Vagina (tissue), 2 donors: ENCODE results near the gene SERPINB2. TPM values are rescaled to one million over a fixed set of nuclear protein-coding genes. Genes with fewer than 3 reads are reported as not detected.

Experiments
- DNase-seq, 2 donors: peaks; one replicate each; pipeline ENCODE4 v3.0.0-alpha.2; 2017; ENCODE audit errors: extremely low spot score in 2 of 2
- H3K27ac ChIP-seq: fragments of 200-600 bp; sonication (generic); one replicate; pipeline ENCODE4 v1.5.1; 2019
- H3K27me3 ChIP-seq: fragments of 200-600 bp; sonication (generic); one replicate; pipeline ENCODE4 v1.5.1; 2019
- H3K36me3 ChIP-seq, 2 donors: fragments of 200-600 bp; sonication (generic); one replicate each; pipeline ENCODE4 v1.5.1; 2017 to 2019
- H3K4me1 ChIP-seq: fragments of 200-600 bp; sonication (generic); one replicate; pipeline ENCODE4 v1.5.1; 2019
- H3K4me3 ChIP-seq, 2 donors: fragments of 200-600 bp; sonication (generic); 1 replicate in 1 of 2; 2 replicates in 1 of 2; pipeline ENCODE4 v1.5.1; 2016 to 2019
- H3K9me3 ChIP-seq: fragments of 200-600 bp; sonication (generic); one replicate; pipeline ENCODE4 v1.5.1; 2019
- POLR2A ChIP-seq, 2 donors: fragments of 450-650 bp; IDR thresholded peaks; one replicate each; pipeline ENCODE4 v1.6.1; 2017; ENCODE audit warnings: antibody characterized with exemption in 2 of 2, mild to moderate bottlenecking in 2 of 2, moderate library complexity in 2 of 2
- POLR2AphosphoS5 ChIP-seq, 2 donors: sonication (generic); formaldehyde crosslinking; IDR thresholded peaks; one replicate each; pipeline ENCODE4 v1.9.0; 2017; ENCODE audit warnings: antibody characterized with exemption in 2 of 2, mild to moderate bottlenecking in 2 of 2, low read depth in 1 of 2; ENCODE audit not compliant: insufficient read depth in 1 of 2
- intact Hi-C: fragments of 100-400 bp; cut with DNase I; formaldehyde crosslinking; loops from one replicate; pipeline ENCODE4 v1.15.1; 2023
- total RNA-seq: library from RNA; depleted of rRNA; stranded (reverse); fragments of >200 nt; gene quantifications from one replicate; pipeline ENCODE4 v1.2.3, GENCODE V29; 2016
- TF ChIP-seq, protein P1 (sequence below), 3 experiments: fragments of 450-650 bp in 2 of 3; fragments of 200-600 bp in 1 of 3; sonication (generic) in 1 of 3; IDR thresholded peaks; one replicate each; pipeline ENCODE4 v1.5.1; 2017 to 2019; ENCODE audit warnings: antibody characterized with exemption in 3 of 3, mild to moderate bottlenecking in 2 of 3, moderate library complexity in 2 of 3

The SERPINB2 gene
- total RNA-seq, 1 donor from 2014 or later = 25.5 TPM

DNA sequence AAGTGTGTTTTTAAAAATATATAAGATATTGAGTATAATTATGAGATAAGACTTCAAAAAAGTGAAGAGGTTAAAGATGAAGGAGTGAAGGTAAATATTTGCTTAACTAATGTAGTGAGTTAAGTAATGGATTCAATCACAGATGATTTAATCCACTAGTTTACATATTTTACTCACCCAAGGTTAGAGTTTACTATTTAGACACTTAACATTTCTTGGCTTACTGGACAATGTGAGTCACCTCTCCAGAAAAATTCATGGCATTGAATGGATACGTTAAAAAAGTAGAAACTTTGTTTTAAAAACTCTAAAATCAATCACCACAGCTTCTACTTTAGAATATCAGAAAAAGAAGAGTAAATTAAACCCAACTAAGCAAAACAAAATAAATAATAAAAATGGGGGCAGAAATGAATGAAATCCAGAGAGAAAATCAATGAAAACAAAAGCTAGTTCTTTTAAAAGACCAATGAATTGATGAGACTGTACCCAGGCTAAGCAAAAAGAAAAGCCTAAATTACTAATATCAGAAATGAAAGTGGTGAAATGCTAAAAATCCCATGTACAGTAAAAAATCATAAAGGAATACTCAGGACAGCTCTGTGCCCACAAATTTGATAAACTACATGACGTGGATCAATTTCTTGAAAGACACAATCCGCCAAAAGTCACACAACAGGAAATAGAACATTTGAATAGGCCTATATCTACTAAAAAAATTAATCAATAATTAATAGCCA is 59.7 kb downstream of the SERPINB2 start:
- no peak overlapping the region for H3K27ac ChIP-seq
- H3K27me3 ChIP-seq = no peaks in the 10 kb centered on the region
- no peaks in the 10 kb centered on the region for H3K36me3 ChIP-seq
- no peak for TF ChIP-seq POLR2A (IDR thresholded peaks at IDR 0.05)
- TF ChIP-seq, protein P1, sequence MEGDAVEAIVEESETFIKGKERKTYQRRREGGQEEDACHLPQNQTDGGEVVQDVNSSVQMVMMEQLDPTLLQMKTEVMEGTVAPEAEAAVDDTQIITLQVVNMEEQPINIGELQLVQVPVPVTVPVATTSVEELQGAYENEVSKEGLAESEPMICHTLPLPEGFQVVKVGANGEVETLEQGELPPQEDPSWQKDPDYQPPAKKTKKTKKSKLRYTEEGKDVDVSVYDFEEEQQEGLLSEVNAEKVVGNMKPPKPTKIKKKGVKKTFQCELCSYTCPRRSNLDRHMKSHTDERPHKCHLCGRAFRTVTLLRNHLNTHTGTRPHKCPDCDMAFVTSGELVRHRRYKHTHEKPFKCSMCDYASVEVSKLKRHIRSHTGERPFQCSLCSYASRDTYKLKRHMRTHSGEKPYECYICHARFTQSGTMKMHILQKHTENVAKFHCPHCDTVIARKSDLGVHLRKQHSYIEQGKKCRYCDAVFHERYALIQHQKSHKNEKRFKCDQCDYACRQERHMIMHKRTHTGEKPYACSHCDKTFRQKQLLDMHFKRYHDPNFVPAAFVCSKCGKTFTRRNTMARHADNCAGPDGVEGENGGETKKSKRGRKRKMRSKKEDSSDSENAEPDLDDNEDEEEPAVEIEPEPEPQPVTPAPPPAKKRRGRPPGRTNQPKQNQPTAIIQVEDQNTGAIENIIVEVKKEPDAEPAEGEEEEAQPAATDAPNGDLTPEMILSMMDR (IDR thresholded peaks at IDR 0.05) = no peak
- H3K4me3 ChIP-seq = no peak overlapping the region
- intact Hi-C loops = no loop called here
- DNase-seq = no peak
- H3K4me1 ChIP-seq = peaks cover 8% of the 10 kb centered on the region
- H3K9me3 ChIP-seq = no peaks in the 10 kb centered on the region

GRCh38 chr18:63949068-63949737 is 61.7 kb downstream of the SERPINB2 start, which contains the start of gene HMSD:
Gene HMSD (plus strand): TSS chr18:63949301. CDS start chr18:63953456, 4,155 bp downstream.
- TF ChIP-seq, protein P1 (IDR thresholded peaks at IDR 0.05) = peak in 2 of 3 experiments; percentile 13 to 19
- no peak for TF ChIP-seq POLR2A (IDR thresholded peaks at IDR 0.05)
- Histone ChIP-seq H3K4me3 (peak within 1 kb of the TSS; percentile 9 to 27), H3K9me3 (no peaks in the 10 kb centered on the region), H3K27me3 (no peaks in the 10 kb centered on the region), H3K27ac (no peak within 1 kb of the TSS), H3K36me3 (no peaks in the 10 kb centered on the region), H3K4me1 (peaks cover 8% of the 10 kb centered on the region)
- intact Hi-C loops = no loop called here
- DNase-seq = no peak

DNA sequence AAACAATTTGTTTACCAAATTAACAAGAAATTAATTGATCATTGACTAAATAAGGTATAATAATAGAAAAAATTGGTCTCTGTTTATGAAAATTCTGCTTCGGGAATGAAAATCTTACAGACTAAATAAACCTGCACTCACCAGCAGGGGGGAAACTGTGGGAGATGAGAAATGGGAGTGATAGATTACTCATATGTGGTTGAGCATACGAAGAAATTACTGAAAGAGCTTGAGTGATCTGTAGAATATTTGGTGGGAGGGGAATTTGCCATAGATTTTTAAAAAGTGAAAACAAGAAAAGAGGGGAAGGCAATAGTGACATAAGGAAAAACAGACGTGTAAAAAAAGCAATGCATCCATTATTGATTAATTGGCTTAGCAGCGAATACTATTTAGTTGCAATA is 63.8 kb downstream of the SERPINB2 start:
- no peak overlapping the region for H3K27ac ChIP-seq
- no peaks in the 10 kb centered on the region for H3K36me3 ChIP-seq
- H3K4me1 ChIP-seq = peaks cover 8% of the 10 kb centered on the region
- H3K9me3 ChIP-seq = no peaks in the 10 kb centered on the region
- intact Hi-C loops = no loop called here
- H3K27me3 ChIP-seq = no peaks in the 10 kb centered on the region
- TF ChIP-seq POLR2A (IDR thresholded peaks at IDR 0.05) (no peak), POLR2AphosphoS5 (IDR thresholded peaks at IDR 0.05; ENCODE audit: insufficient read depth in 1 of 2, low read depth in 1 of 2) (no peak)
- TF ChIP-seq, protein P1 (IDR thresholded peaks at IDR 0.05) = no peak
- no peak overlapping the region for H3K4me3 ChIP-seq
- no peak for DNase-seq

Other genes starting within 250 kb of the SERPINB2 start
- 77.3 TPM for gene SERPINB4, start 243.4 kb upstream of the SERPINB2 start, total RNA-seq
- gene SERPINB3, start 225.8 kb upstream of the SERPINB2 start, total RNA-seq = 464 TPM
- gene SERPINB11, start 184.7 kb upstream of the SERPINB2 start, total RNA-seq = 8.6 TPM
- 0.49 TPM for gene SERPINB7, start 112.3 kb upstream of the SERPINB2 start, total RNA-seq
- 0.98 TPM for gene SERPINB10, start 20.3 kb downstream of the SERPINB2 start, total RNA-seq
- not detected for gene HMSD, start 61.6 kb downstream of the SERPINB2 start, total RNA-seq
- gene SERPINB8, start 82.4 kb downstream of the SERPINB2 start, total RNA-seq = 18.7 TPM